ENCODE measurements around the gene SOX13.
"Not testable (repeated sequence)": the region's sequence is repeated elsewhere in the genome, so short reads cannot be mapped to it uniquely, and the experiment has no call there.

Gene SOX13

DNA sequence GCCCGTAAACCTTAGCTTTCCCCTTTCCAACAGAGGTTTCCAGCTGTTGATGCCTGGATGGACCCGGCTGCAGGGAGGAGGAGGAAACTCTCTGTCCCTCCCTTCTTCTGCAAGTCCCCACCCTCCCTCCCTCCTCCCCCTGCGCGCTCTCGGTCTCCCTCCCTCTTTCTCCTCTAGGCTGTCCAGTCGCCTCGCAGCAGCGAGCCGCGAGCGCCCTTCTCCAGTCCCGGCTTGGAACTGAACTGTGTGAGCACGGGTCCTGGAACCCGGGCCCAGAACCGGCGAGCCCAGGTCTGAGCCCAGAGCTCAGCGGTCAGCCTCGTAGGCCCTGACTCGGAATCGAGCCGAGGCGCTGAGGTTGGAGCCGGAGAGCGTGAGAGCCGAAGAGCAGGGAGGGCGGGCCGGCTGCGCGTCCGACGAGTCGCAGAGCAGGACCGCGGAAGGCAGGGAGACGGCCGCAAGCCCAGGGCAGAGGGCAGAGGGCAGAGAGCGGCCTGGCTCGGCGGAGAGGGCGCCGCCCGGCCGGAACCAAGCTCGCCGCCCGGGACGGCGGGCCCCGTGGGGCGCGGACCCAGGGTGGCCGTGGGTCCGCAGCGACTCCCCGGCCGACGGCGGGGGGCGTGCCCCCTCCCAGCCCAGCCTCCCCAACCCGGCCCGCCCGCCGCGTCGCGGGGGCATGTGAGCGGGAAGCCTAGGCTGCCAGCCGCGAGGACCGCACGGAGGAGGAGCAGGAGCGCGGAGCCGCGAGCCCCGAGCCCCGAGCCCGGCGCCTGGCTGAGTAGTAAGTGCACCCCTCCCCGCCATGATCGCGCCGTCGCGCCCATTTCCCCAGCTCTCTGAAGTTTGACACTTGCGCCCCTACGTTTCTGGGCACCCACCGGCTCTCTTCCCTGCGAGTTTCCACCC is at the start of gene SOX13:
SOX13 (plus strand) TSS at position 185 of the 906 bp plus-strand sequence. CDS start 39,801 bp downstream, outside the sequence.
- peak; percentile 87 for DNase-seq

DNA sequence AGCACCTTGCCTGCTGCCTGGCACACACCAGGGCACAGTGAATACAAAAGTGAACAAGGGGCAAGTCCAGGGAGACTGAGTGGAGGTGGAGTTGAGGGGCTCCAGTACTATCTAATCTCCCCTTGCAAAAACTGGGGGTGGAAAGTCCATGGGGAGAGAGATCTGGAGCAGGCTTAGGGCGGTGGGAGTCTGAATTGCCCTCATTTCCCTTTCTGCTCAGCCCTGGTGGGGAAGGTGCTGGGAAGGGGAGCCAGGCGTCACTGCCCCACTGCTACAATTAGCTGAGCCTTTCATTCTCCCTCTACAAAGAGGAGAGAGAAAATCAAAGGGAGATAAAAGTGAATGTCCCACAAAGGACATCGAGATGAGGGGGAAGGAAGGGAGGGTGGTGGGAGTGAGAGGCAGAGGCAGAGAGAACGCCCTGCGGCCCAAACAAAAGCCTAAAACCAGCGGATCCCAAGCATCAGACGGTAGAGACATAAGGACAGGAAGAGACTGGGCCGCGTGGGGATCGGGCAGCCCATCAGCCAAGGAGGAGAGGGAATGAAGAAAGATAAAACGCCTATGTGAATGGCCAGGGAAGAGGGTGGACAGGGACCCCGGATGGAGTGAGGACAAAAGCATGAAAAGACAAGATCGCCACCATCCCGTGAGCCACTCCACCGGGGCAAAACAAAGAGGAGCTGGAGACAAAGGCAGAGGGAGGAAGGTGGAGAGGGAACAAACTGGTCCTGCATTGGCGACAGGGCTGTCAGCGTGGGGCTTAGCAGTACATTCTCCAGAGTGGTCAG is 46.8 kb upstream of the SOX13 start:
- DNase-seq: no peak

- DNase-seq: no peak
Measured at GRCh38 chr1:204027446-204027845, 45.5 kb upstream of the SOX13 start.

DNA sequence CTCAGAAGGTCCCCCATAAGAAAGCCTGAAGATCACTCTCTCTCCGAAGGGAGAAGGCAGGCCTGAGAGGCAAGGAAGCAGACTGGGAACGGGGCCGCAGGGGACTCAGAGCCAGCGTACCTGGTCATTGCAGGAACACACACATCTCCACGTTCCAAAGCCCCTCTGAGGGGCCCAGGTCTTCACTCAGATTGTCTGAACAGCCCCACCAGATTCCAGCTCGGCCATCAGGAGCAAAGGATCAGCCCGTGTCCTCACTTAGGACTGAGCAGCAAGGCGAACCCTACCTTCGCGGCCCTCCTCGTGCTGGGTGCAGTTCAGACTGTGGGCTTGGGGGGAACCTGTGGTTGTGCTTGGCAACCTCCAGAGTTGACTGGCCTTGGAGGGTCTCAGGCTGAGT is 43.9 kb upstream of the SOX13 start:
- DNase-seq: no peak

DNA sequence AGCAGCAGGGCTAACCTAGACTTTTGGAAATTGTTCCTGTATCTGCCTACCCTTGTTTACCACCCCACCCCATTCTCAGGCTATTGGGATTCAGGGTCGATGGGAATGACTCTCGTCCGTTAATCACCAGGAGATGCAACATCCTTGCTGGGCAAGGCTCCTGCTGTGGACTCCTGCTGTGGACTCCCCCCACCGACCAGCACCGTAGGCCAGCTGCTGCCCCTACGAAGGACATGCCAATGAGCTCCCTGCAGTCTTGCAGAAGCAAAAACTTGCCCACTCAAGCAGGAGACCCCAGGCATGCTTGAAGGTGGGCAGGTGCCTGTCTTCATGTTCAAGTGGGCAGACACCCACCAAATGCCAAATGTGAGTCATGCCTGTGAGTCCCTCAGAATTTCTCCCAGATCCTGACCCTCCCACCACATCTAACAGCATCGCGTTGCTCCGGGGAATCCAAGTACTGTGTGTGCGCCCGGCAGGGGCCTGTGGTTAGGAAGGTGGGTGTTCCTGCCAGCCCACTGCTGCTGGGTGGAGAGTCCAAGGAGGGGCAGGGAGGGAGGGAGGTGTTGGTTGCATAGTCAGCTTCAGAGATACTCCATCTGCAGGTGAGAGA is 41.7 kb upstream of the SOX13 start:
- DNase-seq: no peak

- no peak for DNase-seq
Measured at GRCh38 chr1:204032642-204033235, 40.2 kb upstream of the SOX13 start.

DNA sequence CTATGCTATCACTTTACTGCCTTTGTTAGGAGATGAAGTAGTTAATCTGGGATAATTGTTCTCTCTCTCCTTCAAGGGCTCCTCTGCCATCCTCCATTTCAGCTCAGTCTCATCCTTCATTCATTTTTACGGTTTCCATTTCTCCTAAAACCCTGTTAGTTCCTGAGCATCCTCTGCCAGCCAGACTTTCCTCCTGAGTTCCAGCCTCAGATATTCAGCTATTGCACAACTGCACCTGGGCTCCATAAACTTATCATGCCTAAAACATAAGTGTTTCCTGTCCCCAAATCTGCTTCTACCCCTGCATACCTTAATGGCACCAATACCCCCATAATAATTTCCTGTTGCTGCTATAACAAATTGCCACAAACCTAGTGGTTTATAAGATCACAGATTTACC is 39.6 kb upstream of the SOX13 start:
- DNase-seq: no peak

DNA sequence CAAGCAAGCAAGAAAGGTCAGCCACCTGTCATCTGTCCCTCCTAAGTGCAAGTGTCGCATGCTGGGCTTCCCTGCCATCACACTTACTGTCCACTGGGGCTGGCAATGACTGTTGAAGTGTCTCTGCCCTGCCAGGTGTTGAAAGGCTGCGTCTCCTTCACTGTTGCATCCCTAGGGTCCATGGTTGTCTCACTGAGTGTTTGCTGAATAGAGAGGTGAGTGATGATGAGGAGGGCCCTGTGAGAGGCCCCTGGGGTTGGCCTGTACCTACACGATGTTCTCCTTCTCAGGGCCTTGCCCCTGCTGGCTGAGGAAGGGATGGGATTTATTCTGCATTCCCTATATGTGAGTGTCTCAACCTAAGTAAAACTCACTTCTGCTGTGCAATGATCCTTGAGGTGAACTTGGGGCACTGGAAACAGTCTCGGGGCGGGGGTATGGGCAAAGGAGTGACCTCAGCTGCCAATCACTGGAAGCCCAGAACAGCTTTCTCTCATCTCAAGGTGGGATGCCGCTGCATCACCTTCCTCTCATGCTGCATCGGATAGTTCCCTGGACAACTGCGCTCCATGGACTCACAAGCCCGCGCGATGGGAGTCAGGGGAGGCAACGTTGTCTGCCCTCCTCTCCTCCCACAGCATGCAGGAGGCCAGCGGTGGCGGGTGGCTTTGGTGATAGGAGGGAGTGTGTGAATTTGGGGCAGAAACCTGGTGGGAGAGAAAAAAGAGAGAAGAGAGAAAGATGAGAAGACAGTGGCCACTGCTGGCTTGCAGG is 35.8 kb upstream of the SOX13 start:
- no peak for DNase-seq

DNA sequence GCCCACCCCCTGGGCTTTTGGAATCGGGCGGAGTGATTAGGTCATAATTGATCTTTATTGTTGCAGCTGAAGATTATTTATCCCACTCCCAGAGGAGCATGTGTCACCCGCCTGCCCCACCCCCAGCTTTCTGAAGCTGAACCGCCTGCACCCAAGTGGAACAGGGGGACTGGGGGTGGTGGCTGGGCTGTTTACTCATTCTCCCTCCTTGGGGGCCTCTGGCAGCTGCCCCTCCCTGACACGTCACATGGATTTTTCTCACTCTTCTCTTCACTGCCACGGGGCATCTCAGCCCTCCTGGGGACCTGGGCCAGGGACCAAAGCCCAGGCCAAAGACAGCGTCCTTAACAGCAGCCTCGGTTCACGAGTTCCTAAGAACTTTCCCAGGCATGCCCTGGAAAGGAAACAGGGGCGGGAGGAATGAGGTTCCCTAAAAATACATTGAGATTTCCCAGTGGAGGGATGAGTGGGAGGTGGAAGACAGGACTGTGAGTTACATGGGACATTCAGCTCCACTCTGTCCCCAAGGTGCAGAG is 31.6 kb upstream of the SOX13 start:
- DNase-seq: no peak

GRCh38 chr1:204041803-204042505 is 31.0 kb upstream of the SOX13 start:
- no peak for DNase-seq

- DNase-seq: no peak
Measured at GRCh38 chr1:204042516-204042915, 30.4 kb upstream of the SOX13 start.

DNA sequence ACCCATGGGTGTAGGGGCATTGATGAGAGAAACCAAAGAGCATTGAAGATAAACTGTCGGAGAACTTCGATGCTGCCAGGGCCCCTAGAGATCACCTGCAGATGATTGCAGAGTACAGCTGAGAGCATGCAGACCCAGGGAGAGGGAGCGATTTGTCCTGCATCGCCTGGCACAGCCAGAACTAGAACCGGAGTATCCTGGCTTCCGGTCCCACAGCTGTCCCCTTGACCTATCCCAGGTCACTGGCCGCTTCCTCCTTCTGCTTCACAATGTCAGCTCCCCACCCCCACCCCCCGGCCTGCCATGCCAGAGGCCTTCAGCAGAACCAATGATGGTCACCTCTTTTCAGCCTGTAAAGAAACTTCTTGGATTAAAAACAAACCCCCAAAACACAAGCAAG is 29.2 kb upstream of the SOX13 start:
- DNase-seq: no peak

DNA sequence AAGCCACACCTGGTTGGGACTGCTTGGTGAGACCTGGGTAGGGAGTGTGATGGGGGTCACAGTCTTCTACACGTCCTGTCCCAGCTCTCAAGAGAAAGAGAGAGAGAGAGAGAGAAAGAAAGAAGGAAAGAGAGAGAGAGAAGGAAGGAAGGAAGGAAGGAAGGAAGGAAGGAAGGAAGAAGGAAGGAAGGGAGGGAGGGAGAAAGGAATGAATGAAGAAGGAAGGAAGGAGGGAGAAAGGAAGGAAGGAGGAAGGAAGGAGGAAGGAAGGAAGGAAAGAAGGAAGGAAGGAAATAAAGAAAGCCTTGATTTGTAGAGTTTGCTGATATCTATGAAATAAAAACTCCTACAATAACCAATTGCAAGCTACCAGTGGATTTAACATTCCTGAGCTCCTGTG is 28.5 kb upstream of the SOX13 start:
- DNase-seq: no peak

DNA sequence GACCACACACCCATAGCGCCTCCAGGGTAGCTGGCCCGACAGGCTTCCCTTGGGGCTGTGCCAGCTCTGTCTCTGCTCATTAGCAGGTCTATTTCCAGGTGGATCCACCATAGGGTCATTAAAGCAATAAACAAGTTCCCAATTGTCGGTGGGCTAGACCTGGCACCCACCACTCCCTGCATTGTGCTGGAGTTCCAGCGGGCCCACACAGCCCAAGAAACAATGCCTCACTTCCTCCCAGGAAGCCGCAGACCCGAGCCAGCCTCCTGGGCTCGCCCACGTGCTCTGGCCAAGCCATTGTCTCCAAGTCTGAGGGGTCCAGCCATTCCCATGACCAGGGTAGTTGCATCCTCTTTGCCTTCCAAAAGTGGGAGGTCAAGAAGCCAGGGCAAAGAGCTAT is 27.5 kb upstream of the SOX13 start:
- DNase-seq: no peak

DNA sequence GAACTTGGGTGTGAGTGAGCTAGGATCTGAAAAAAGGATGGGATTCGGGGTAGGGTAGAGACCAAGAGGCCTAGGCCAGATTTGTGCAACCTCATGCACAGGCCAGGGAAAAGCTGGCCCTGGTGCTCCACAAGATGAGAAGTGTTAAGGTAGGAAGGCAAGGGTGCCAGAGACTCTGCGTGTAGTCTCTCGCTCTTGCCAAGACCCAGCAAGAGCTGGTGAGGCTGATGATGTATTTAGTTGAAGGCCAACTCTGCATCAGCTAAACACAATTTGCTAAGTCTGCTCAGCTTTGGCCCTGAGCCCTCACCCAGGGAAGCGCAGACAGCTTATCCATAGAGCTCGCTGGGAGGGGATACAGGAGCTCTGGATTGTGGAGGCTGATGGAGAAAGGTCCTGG is 26.6 kb upstream of the SOX13 start:
- DNase-seq: no peak

- DNase-seq: not testable (repeated sequence)
Measured at GRCh38 chr1:204048796-204049195, 24.1 kb upstream of the SOX13 start.

GRCh38 chr1:204051258-204051657 is 21.7 kb upstream of the SOX13 start:
- DNase-seq: no peak

DNA sequence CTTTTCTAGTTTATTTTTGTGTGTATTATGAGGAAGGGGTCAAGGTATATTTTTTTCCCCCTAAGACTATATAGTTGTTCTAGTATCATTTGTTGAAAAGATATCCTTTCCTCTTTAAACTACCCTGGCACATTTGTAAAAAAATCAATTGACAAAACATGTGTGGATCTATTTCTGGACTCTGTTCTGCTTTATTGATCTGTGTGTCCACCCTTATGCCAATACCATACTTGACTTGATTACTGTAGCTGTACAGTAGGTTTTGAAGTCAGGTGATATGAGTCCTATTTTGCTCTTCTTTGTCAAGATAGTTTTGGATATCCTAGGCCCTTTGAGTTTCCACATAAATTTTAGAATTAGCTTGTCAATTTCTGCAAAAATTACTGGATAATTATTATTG is 21.2 kb upstream of the SOX13 start:
- no peak for DNase-seq

GRCh38 chr1:204053893-204054292 is 19.0 kb upstream of the SOX13 start:
- no peak for DNase-seq

DNA sequence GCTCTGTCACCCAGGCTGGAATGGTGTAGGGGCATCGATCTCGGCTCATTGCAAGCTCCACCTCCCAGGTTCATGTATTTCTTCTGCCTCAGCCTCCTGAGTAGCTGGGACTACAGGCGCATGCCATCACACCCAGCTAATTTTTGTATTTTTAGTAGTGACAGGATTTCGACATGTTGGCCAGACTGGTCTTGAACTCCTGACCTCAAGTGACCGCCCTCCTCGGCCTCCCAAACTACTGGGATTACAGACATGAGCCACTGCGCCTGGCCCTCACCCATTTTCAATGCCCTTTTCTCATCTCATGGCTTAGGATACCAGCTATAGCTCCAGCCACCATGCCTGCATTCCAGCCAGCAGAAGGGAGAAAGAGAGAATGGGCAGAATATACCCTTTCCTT is 12.9 kb upstream of the SOX13 start:
- DNase-seq: no peak

GRCh38 chr1:204062106-204062505 is 10.8 kb upstream of the SOX13 start:
- DNase-seq: no peak

All from right forelimb (tissue), 1 donor.